ENCODE measurements around the gene YWHAB.

DNA sequence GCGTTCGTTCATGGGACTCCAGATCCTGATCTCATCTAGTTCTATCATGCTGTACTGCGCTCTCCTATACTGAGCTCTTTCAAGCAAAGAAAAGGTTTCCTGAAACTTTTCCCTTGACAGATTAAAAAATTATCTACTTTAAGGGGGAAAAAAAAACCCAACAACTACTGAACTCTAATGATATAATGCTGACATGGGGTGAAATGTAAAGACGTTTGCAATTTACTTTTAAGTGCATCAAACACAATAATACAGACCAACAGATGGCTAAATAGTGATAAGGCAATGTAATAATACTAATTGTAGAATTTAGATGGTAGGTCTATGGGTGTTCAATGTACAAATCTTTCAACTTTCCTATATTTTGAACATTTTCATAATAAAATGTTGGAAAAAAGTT is 58.3 kb downstream of the YWHAB start:
- TF ChIP-seq, protein P1, sequence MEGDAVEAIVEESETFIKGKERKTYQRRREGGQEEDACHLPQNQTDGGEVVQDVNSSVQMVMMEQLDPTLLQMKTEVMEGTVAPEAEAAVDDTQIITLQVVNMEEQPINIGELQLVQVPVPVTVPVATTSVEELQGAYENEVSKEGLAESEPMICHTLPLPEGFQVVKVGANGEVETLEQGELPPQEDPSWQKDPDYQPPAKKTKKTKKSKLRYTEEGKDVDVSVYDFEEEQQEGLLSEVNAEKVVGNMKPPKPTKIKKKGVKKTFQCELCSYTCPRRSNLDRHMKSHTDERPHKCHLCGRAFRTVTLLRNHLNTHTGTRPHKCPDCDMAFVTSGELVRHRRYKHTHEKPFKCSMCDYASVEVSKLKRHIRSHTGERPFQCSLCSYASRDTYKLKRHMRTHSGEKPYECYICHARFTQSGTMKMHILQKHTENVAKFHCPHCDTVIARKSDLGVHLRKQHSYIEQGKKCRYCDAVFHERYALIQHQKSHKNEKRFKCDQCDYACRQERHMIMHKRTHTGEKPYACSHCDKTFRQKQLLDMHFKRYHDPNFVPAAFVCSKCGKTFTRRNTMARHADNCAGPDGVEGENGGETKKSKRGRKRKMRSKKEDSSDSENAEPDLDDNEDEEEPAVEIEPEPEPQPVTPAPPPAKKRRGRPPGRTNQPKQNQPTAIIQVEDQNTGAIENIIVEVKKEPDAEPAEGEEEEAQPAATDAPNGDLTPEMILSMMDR (conservative IDR thresholded peaks at IDR 0.05; ENCODE audit: low read depth, low read length): no peak
- TF ChIP-seq EZH2phosphoT487 (IDR thresholded peaks at IDR 0.05; ENCODE audit: borderline replicate concordance, low read length): no peak
- no peak for TF ChIP-seq EZH2 (IDR thresholded peaks at IDR 0.05; ENCODE audit: low read length, unreplicated experiment)
